H9 (cell line): ENCODE measurements around the gene PLEKHG7. TPM values are rescaled to one million over a fixed set of nuclear protein-coding genes. Genes with fewer than 3 reads are reported as not detected.

Experiments used
- DNase-seq: peaks from one replicate; pipeline ENCODE4 v3.0.0-alpha.2; 2017
- H2AFZ ChIP-seq: one replicate; pipeline ENCODE4 v1.6.1; 2013; ENCODE audit warnings: mild to moderate bottlenecking, low read length, control low read depth, moderate library complexity
- H2AK5ac ChIP-seq: 2 replicates; pipeline ENCODE4 v1.6.1; 2013; ENCODE audit warnings: low read length, control low read depth, mixed read lengths; ENCODE audit not compliant: insufficient read length
- H2BK120ac ChIP-seq: one replicate; pipeline ENCODE4 v1.6.1; 2013; ENCODE audit warnings: low read depth, mild to moderate bottlenecking, low read length, control low read depth, inconsistent platforms; ENCODE audit not compliant: poor library complexity, severe bottlenecking
- H2BK12ac ChIP-seq: 2 replicates; pipeline ENCODE4 v1.6.1; 2013; ENCODE audit warnings: low read length, control low read depth, mixed read lengths, low read depth; ENCODE audit not compliant: insufficient read length
- H2BK15ac ChIP-seq: 2 replicates; pipeline ENCODE4 v1.6.1; 2013; ENCODE audit warnings: low read depth, low read length, control low read depth
- H2BK20ac ChIP-seq: one replicate; pipeline ENCODE4 v1.6.1; 2013; ENCODE audit warnings: low read depth, mild to moderate bottlenecking, low read length, control low read depth, inconsistent platforms; ENCODE audit not compliant: poor library complexity, severe bottlenecking
- H2BK5ac ChIP-seq: 2 replicates; pipeline ENCODE4 v1.6.1; 2013; ENCODE audit warnings: low read length, control low read depth, mixed read lengths; ENCODE audit not compliant: insufficient read length
- H3K14ac ChIP-seq: 2 replicates; pipeline ENCODE4 v1.6.1; 2013; ENCODE audit warnings: low read length, control low read depth; ENCODE audit not compliant: insufficient read depth
- H3K18ac ChIP-seq: 2 replicates; pipeline ENCODE4 v1.6.1; 2013; ENCODE audit warnings: low read depth, mild to moderate bottlenecking, mixed read lengths, low read length, control low read depth; ENCODE audit not compliant: insufficient read length
- H3K23ac ChIP-seq: 2 replicates; pipeline ENCODE4 v1.6.1; 2013; ENCODE audit warnings: low read length, control low read depth, mixed read lengths, low read depth; ENCODE audit not compliant: insufficient read length
- H3K23me2 ChIP-seq: 2 replicates; pipeline ENCODE4 v1.6.1; 2013; ENCODE audit warnings: low read depth, mild to moderate bottlenecking, mixed read lengths, low read length, control low read depth; ENCODE audit not compliant: insufficient read length, poor library complexity, severe bottlenecking
- H3K27ac ChIP-seq: 2 replicates; pipeline ENCODE4 v1.5.1; 2013; ENCODE audit warnings: low read length, control low read depth, mixed read lengths, low read depth; ENCODE audit not compliant: insufficient read length
- H3K27me3 ChIP-seq: 2 replicates; pipeline ENCODE4 v1.6.1; 2013; ENCODE audit warnings: low read length, control low read depth, inconsistent platforms; ENCODE audit not compliant: insufficient read depth
- H3K4ac ChIP-seq: 2 replicates; pipeline ENCODE4 v1.6.1; 2013; ENCODE audit warnings: low read depth, mild to moderate bottlenecking, control low read depth, inconsistent platforms, low read length, moderate library complexity
- H3K4me1 ChIP-seq: 2 replicates; pipeline ENCODE4 v1.6.1; 2013; ENCODE audit warnings: low read length, control low read depth, inconsistent platforms; ENCODE audit not compliant: insufficient read depth
- H3K4me2 ChIP-seq: 2 replicates; pipeline ENCODE4 v1.6.1; 2013; ENCODE audit warnings: low read length, control low read depth, mixed read lengths; ENCODE audit not compliant: insufficient read length, insufficient read depth
- H3K56ac ChIP-seq: 2 replicates; pipeline ENCODE4 v1.6.1; 2013; ENCODE audit warnings: low read depth, mild to moderate bottlenecking, mixed read lengths, low read length, control low read depth; ENCODE audit not compliant: insufficient read length
- H3K79me1 ChIP-seq: 2 replicates; pipeline ENCODE4 v1.6.1; 2013; ENCODE audit warnings: low read depth, mild to moderate bottlenecking, moderate library complexity, low read length, control low read depth, inconsistent platforms; ENCODE audit not compliant: insufficient read depth, poor library complexity, severe bottlenecking
- H3K79me2 ChIP-seq: 2 replicates; pipeline ENCODE4 v1.6.1; 2013; ENCODE audit warnings: low read length, control low read depth, inconsistent platforms; ENCODE audit not compliant: insufficient read depth
- H3K9ac ChIP-seq: 2 replicates; pipeline ENCODE4 v1.6.1; 2013; ENCODE audit warnings: low read length, control low read depth, mixed read lengths; ENCODE audit not compliant: insufficient read length; ENCODE audit errors: extremely low read depth
- H3K9me3 ChIP-seq: one replicate; pipeline ENCODE4 v1.6.1; 2013; ENCODE audit warnings: low read depth, low read length, inconsistent platforms; ENCODE audit not compliant: control insufficient read depth
- H3T11ph ChIP-seq: one replicate; pipeline ENCODE4 v1.6.1; 2013; ENCODE audit warnings: mild to moderate bottlenecking, low read length, control low read depth, inconsistent platforms
- H4K20me1 ChIP-seq: one replicate; pipeline ENCODE4 v1.6.1; 2013; ENCODE audit not compliant: control insufficient read depth, insufficient read length, insufficient read depth
- H4K5ac ChIP-seq: 2 replicates; pipeline ENCODE4 v1.6.1; 2013; ENCODE audit warnings: low read depth, mild to moderate bottlenecking, mixed read lengths, low read length, control low read depth; ENCODE audit not compliant: insufficient read length
- H4K8ac ChIP-seq: replicated peaks from 2 replicates; pipeline ENCODE4 v1.6.1; 2013; ENCODE audit warnings: low read length, control low read depth, mixed read lengths, low read depth; ENCODE audit not compliant: insufficient read length
- H4K91ac ChIP-seq: 2 replicates; pipeline ENCODE4 v1.6.1; 2013; ENCODE audit warnings: low read depth, mild to moderate bottlenecking, moderate library complexity, mixed read lengths, low read length, control low read depth; ENCODE audit not compliant: insufficient read length
- H3K27ac Mint-ChIP-seq, 3 experiments: 2 replicates in 2 of 3; 3 replicates in 1 of 3; pipeline ENCODE4 v1.8.0; 2020 to 2021; ENCODE audit warnings: mixed read lengths in 3 of 3, mild to moderate bottlenecking in 1 of 3, moderate library complexity in 1 of 3
- H3K27me3 Mint-ChIP-seq: 2 replicates; pipeline ENCODE4 v1.8.0; 2021; ENCODE audit warnings: low read depth, mild to moderate bottlenecking, moderate library complexity, mixed read lengths
- H3K36me3 Mint-ChIP-seq, 3 experiments: 2 replicates in 2 of 3; 3 replicates in 1 of 3; pipeline ENCODE4 v1.8.0; 2020 to 2021; ENCODE audit warnings: low read depth in 3 of 3, mixed read lengths in 3 of 3; ENCODE audit not compliant: insufficient read depth in 1 of 3
- H3K4me1 Mint-ChIP-seq, 2 experiments: 2 replicates each; pipeline ENCODE4 v1.8.0; 2020; ENCODE audit warnings: mixed read lengths in 2 of 2
- H3K4me3 Mint-ChIP-seq, 2 experiments: 2 replicates in 1 of 2; 3 replicates in 1 of 2; pipeline ENCODE4 v1.8.0; 2020 to 2021; ENCODE audit warnings: mild to moderate bottlenecking in 2 of 2, mixed read lengths in 2 of 2, moderate library complexity in 1 of 2
- H3K9me3 Mint-ChIP-seq, 2 experiments: 2 replicates in 1 of 2; 3 replicates in 1 of 2; pipeline ENCODE4 v1.8.0; 2020; ENCODE audit warnings: mild to moderate bottlenecking in 2 of 2, mixed read lengths in 2 of 2, moderate library complexity in 1 of 2
- CTCF ChIP-seq: fragments of 200-600 bp; sonication (generic); conservative IDR thresholded peaks from 3 replicates; pipeline ENCODE4 v1.8.0; 2021; ENCODE audit warnings: antibody characterized with exemption, mild to moderate bottlenecking
- WGBS: extraction: QIAGEN DNeasy Blood & Tissue Kit; methylation state at CpG from one replicate; pipeline ENCODE4 v1.1.7; 2013; ENCODE audit warnings: missing lambda C conversion rate, low lambda C conversion rate, mixed read lengths; ENCODE audit not compliant: insufficient read length; ENCODE audit errors: extremely low coverage; 5-methylcytosine and 5-hydroxymethylcytosine counted together
- total RNA-seq: library from RNA; stranded (reverse); gene quantifications from 2 replicates; pipeline ENCODE4 v1.2.1, GENCODE V29; 2021

Gene PLEKHG7
- total RNA-seq, 1 experiment from 2014 or later: not detected

GRCh38 chr12:92736605-92737004 is 33.8 kb downstream of the PLEKHG7 start:
- no peaks in the 10 kb centered on the region for H3K79me1 ChIP-seq

More at GRCh38 chr12:92736605-92737004, 33.8 kb downstream of the PLEKHG7 start:
- no peak overlapping the region for H3K4ac ChIP-seq
- peaks cover 0 to 4% of the 10 kb centered on the region in 2 experiments; a peak in 3 of 4 replicates for H3K4me1 Mint-ChIP-seq
- no peaks in the 10 kb centered on the region for H3K79me2 ChIP-seq
- no peak overlapping the region for H2AFZ ChIP-seq
- no peaks in the 10 kb centered on the region; the same call in 1 of the 2 replicates for H3K4me1 ChIP-seq
- H4K8ac ChIP-seq: no peak overlapping the region
- 0 out of 7 replicates have a peak overlapping the region, but pooled peaks of 1 of the 3 experiments have one; percentile 33 for H3K27ac Mint-ChIP-seq
- H2BK12ac ChIP-seq: no peak overlapping the region
- H4K20me1 ChIP-seq: no peaks in the 10 kb centered on the region
- H2AK5ac ChIP-seq: no peak overlapping the region
- no peaks in the 10 kb centered on the region for H3K23me2 ChIP-seq
- no peak overlapping the region for H3K14ac ChIP-seq
- H2BK20ac ChIP-seq: no peak overlapping the region
- WGBS: no CpG with 5 or more reads among the region's 6 CpGs
- H4K91ac ChIP-seq: no peak overlapping the region
- H3K27me3 ChIP-seq: no peaks in the 10 kb centered on the region
- H3K9me3 ChIP-seq: no peaks in the 10 kb centered on the region
- no peak overlapping the region for H3K23ac ChIP-seq
- H3K27me3 Mint-ChIP-seq: no peaks in the 10 kb centered on the region
- no peak overlapping the region for H3K27ac ChIP-seq
- H3K9me3 Mint-ChIP-seq: no peaks in the 10 kb centered on the region
- H3K9ac ChIP-seq: no peak overlapping the region
- no peak for DNase-seq
- no peak overlapping the region for H3K4me2 ChIP-seq
- no peak overlapping the region for H3K18ac ChIP-seq
- H3K56ac ChIP-seq: no peak overlapping the region
- H3K36me3 Mint-ChIP-seq: no peaks in the 10 kb centered on the region
- no peak overlapping the region for H2BK15ac ChIP-seq
- no peak overlapping the region for H4K5ac ChIP-seq
- TF ChIP-seq CTCF: no peak
- no peak overlapping the region for H3T11ph ChIP-seq
- H3K4me3 Mint-ChIP-seq: no peak overlapping the region
- no peak overlapping the region for H2BK5ac ChIP-seq
- H2BK120ac ChIP-seq: no peak overlapping the region
